Measurements from ENCODE around the gene C19orf67. TPM values are rescaled to one million over a fixed set of nuclear protein-coding genes. Genes with fewer than 3 reads are reported as not detected.
A peak's percentile ranks its signal among the peaks of the same experiment; 100 is the strongest.

C19orf67 gene
- total and polyA plus RNA-seq, 12 donors: not detected

DNA sequence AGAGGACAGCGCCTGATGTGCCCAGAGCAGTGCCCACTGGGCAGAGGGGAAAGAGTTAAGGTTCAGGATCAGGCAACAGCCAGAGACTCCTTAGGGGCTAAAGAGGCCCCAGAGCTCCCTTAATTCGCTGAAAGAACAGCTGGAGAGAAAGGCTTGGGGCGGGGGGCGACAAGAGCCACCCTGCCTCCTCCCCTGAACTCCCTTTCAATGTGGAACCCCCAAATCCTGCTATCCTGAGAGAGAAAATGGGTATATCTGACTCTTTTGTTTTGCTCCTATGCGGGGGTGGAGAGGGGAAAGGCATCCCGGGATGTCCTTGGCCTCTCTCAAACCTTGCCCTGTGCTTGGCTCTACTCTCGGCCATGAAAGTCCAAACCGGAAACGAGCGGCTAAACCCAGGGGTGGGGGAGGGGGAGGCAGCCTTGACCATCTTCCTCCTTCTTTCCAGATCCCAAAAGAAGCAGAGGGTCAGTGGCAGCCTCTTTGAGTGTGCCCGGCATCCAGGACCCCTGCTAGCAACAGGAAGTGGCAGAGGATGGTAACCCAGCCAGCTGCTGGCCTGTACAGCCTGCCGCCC, 27.3 kb upstream of the C19orf67 start:
- H3K27ac ChIP-seq: peak overlapping the region; percentile 1 to 94 (median 86)
- no peaks in the 10 kb centered on the region for H3K36me3 ChIP-seq (replicated peaks in 1 of 2)
- TF ChIP-seq POLR2A (IDR thresholded peaks at IDR 0.05): no peak
- TF ChIP-seq, protein P1, sequence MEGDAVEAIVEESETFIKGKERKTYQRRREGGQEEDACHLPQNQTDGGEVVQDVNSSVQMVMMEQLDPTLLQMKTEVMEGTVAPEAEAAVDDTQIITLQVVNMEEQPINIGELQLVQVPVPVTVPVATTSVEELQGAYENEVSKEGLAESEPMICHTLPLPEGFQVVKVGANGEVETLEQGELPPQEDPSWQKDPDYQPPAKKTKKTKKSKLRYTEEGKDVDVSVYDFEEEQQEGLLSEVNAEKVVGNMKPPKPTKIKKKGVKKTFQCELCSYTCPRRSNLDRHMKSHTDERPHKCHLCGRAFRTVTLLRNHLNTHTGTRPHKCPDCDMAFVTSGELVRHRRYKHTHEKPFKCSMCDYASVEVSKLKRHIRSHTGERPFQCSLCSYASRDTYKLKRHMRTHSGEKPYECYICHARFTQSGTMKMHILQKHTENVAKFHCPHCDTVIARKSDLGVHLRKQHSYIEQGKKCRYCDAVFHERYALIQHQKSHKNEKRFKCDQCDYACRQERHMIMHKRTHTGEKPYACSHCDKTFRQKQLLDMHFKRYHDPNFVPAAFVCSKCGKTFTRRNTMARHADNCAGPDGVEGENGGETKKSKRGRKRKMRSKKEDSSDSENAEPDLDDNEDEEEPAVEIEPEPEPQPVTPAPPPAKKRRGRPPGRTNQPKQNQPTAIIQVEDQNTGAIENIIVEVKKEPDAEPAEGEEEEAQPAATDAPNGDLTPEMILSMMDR (IDR thresholded peaks at IDR 0.05): no peak
- intact Hi-C loops (cut with DNase I): no loop called here
- no peaks in the 10 kb centered on the region for H3K27me3 ChIP-seq
- peaks cover 46 to 74% of the 10 kb centered on the region in 2 donors for H3K4me1 ChIP-seq (replicated peaks in 1 of 2)
- peak overlapping the region in 1 of 4 donors; percentile 48 for H3K4me3 ChIP-seq
- peak; percentile 55 to 82 (median 75) for DNase-seq
- no peaks in the 10 kb centered on the region for H3K9me3 ChIP-seq (replicated peaks in 1 of 3)
- WGBS, 4 donors: 7 to 21% (median 16%) methylated on average over 2 to 12 of the region's 12 CpGs

DNA sequence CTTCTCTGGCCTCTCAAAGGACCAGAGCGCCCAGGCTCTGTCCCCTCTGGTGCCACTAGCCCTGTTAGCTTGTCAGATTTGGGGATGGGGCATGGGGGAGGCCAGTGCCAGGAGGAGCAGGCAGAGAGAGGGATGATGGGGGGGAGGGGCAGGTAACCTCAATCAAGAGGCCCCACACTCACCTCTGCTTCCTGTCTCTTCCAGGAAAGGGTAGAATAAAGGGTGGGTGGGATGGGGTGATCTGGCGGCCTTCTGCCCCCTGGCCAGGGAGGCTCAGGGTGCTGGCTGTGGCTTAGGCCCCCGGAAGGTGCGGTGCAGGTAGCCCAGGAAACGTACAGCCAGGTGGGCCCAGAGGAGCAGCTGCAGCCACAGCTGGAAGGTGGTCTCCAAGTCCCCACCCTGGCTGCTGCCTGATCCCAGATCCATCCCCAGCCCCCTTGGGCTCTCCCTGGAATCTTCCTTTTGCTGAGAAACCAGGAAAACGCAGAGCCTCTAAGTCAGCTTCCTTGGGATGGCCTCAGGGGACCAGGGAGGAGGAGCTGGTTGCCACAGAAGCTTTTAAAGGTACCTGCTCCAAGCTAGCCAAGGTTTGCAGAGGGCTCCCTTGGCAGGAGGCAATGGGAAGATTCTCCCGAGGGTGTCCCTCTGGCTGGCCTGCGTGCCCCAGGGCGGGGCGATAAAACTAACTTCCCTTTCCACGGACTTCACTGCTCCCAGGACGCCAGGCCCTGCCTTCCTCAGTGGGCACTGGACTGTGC, 26.6 kb upstream of the C19orf67 start:
- H3K4me1 ChIP-seq (replicated peaks in 1 of 2): peaks cover 52 to 81% of the 10 kb centered on the region in 2 donors
- DNase-seq: peak in 4 of 7 donors; percentile 50 to 65 (median 57)
- peak overlapping the region; percentile 1 to 94 (median 86) for H3K27ac ChIP-seq
- H3K4me3 ChIP-seq: peak overlapping the region in 1 of 4 donors; percentile 48
- TF ChIP-seq, protein P1 (IDR thresholded peaks at IDR 0.05): no peak
- intact Hi-C loops (cut with DNase I): no loop called here
- no peaks in the 10 kb centered on the region for H3K9me3 ChIP-seq (replicated peaks in 1 of 3)
- no peaks in the 10 kb centered on the region for H3K27me3 ChIP-seq
- WGBS, 4 donors: 25 to 36% (median 29%) methylated on average over 4 to 12 of the region's 12 CpGs
- peaks cover 0 to 2% of the 10 kb centered on the region in 2 donors for H3K36me3 ChIP-seq (replicated peaks in 1 of 2)

DNA sequence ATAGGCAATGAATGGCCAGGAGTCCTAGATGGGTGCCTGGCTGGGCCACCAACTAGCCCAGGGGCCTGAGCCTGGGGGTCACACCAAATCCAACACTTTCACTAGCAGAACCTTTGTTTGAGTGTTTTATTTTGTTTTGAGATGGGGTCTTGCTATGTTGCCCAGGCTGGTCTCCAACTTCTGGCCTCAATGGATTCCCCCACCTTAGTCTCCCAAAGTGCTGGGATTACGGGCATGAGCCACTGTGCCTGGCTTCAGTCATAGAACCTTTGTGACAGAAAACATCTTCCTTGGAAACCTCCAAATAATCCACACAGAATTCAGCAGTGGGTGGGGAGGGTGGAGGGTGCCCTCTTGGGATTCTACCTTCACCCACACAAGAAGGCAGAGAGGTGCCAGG, 25.9 kb upstream of the C19orf67 start:
- Histone ChIP-seq H3K9me3 (replicated peaks in 1 of 3) (no peaks in the 10 kb centered on the region), H3K4me1 (replicated peaks in 1 of 2) (peaks cover 50 to 79% of the 10 kb centered on the region in 2 donors), H3K27ac (peak overlapping the region in 4 of 5 donors; percentile 32 to 94 (median 88)), H3K27me3 (no peaks in the 10 kb centered on the region), H3K4me3 (no peak overlapping the region), H3K36me3 (replicated peaks in 1 of 2) (peaks cover 0 to 10% of the 10 kb centered on the region in 2 donors)
- TF ChIP-seq POLR2A (IDR thresholded peaks at IDR 0.05): no peak
- intact Hi-C loops (cut with DNase I): no loop called here
- WGBS, 4 donors: 70 to 83% (median 76%) methylated on average over 1 of the region's 1 CpG
- no peak for DNase-seq

DNA sequence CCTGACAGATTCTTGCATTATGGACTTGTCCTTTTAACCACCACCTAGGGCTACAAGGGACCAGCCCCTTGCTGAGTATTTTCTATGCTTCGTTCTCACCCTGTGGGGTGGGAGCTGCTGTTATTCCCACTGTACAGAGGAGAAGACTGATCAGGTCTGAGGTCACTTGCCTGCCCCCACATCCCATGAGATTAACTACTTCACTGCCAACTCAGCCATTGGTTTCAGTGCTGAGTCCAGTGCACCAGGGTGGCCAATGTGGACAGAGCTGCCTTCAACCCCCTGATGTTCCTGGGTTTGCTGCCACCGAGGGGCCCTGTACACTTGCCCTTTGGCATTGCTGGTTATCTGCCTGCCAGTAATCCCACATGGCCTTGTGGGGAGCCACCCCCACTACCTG, 25.1 kb upstream of the C19orf67 start:
- Histone ChIP-seq H3K4me1 (replicated peaks in 1 of 2) (peaks cover 42 to 71% of the 10 kb centered on the region in 2 donors), H3K4me3 (no peak overlapping the region), H3K9me3 (replicated peaks in 1 of 3) (no peaks in the 10 kb centered on the region), H3K36me3 (replicated peaks in 1 of 2) (peaks cover 0 to 17% of the 10 kb centered on the region in 2 donors), H3K27me3 (no peaks in the 10 kb centered on the region), H3K27ac (peak overlapping the region in 2 of 5 donors; percentile 53 to 90)
- no peak for TF ChIP-seq POLR2A (IDR thresholded peaks at IDR 0.05)
- TF ChIP-seq, protein P1 (IDR thresholded peaks at IDR 0.05): no peak
- WGBS, 4 donors: 53 to 74% (median 57%) methylated on average over 2 of the region's 2 CpGs
- intact Hi-C loops (cut with DNase I): no loop called here
- no peak for DNase-seq
